Fibroblast of lung (primary cell): ENCODE data around the gene TMEM106C.

Experiments
- EZH2 ChIP-seq: IDR thresholded peaks from 2 replicates; pipeline ENCODE4 v1.5.1; 2012; ENCODE audit warnings: low read length, control low read depth, mild to moderate bottlenecking; ENCODE audit errors: missing control alignments
- TF ChIP-seq, protein P1 (sequence below), 2 donors: IDR thresholded peaks in 1 of 2; conservative IDR thresholded peaks in 1 of 2; 1 replicate in 1 of 2; 2 replicates in 1 of 2; pipeline ENCODE4 v1.5.1; 2011 to 2012; ENCODE audit warnings: low read length in 2 of 2, control low read depth in 1 of 2, inconsistent platforms in 1 of 2, low read depth in 1 of 2, mild to moderate bottlenecking in 1 of 2

GRCh38 chr12:47979686-47980085 lies 16.3 kb downstream of the TMEM106C start:
- TF ChIP-seq, protein P1, sequence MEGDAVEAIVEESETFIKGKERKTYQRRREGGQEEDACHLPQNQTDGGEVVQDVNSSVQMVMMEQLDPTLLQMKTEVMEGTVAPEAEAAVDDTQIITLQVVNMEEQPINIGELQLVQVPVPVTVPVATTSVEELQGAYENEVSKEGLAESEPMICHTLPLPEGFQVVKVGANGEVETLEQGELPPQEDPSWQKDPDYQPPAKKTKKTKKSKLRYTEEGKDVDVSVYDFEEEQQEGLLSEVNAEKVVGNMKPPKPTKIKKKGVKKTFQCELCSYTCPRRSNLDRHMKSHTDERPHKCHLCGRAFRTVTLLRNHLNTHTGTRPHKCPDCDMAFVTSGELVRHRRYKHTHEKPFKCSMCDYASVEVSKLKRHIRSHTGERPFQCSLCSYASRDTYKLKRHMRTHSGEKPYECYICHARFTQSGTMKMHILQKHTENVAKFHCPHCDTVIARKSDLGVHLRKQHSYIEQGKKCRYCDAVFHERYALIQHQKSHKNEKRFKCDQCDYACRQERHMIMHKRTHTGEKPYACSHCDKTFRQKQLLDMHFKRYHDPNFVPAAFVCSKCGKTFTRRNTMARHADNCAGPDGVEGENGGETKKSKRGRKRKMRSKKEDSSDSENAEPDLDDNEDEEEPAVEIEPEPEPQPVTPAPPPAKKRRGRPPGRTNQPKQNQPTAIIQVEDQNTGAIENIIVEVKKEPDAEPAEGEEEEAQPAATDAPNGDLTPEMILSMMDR (conservative IDR thresholded peaks at IDR 0.05 in 1 of 2, IDR thresholded peaks at IDR 0.05 in 1 of 2; ENCODE audit: low read depth in 1 of 2, low read length in 2 of 2), result no peak
- no peak for TF ChIP-seq EZH2
